CD4-positive, alpha-beta T cell treated with Interleukin-6 at 100 ng/mL for 8 hours (primary cell): ENCODE data around the gene ESF1.
"Not testable (repeated sequence)": the region's sequence is repeated elsewhere in the genome, so short reads cannot be mapped to it uniquely, and the experiment has no call there.

ENCODE experiments used
- DNase-seq: peaks from one replicate; pipeline ENCODE4 v3.0.0-alpha.2; 2020; ENCODE audit warnings: mixed read lengths, low spot score

The ESF1 gene

DNA sequence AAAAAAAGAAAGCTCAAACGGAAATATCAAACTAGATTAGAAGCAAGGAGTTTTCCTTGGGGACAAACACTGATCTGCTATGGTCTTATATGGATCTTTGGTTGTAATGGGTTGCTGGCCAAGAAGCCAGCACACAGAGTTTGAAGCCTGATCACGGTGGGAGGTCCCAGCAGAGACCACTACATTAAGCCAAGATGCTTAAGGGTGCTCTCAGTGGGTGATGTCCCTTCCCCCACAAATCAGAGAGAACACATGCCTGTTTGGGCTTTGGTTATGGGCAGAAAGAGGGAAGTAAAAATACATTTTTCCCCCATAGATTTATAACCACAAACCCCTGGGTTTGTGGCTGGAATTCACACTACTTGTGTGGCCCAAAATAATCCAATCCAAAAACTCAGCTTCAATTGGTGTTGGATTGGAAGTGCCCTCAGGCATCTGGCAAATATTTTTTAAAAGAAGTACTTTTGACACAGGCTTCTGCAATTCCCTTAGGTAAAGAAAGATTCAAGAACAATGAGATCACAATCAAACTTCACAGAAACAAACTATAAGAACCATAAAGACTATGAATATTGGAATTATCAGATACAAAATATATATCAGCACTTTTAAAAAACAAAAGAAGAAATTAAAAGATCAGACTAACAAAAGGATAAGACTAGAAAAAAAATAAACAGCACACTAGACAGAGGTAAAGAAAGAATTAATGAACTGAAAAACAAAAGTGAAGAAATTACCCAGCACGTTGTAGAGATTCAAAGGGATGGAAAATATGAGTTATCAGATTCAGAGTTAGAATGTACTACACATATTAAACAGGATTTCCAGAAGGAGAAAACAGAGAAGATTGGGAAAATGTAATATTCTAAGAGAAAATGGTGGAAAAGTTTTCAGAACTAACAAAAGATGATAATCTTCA lies 44.7 kb downstream of the ESF1 start:
- no peak for DNase-seq

DNA sequence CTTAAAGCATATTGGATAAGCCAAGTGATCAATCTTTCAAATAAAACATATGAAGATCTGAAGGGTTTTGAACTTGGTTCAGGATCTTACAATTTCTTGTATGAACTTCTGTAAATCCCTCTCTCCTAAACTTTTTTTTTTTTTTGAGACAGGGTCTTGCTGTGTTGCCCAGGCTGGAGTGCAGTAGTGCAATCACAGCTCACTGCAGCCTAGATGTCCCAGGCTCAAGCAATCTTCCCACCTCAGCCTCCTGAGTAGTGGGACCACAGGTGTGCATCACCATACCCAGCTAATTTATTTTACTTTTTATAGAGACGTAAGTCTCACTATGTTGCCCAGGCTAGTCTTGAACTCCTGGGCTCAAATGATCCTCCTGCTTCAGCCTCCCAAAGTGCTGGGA lies 46.5 kb downstream of the ESF1 start:
- DNase-seq, result not testable (repeated sequence)

GRCh38 chr20:13736436-13737191 lies 48.1 kb downstream of the ESF1 start:
- no peak for DNase-seq

DNA sequence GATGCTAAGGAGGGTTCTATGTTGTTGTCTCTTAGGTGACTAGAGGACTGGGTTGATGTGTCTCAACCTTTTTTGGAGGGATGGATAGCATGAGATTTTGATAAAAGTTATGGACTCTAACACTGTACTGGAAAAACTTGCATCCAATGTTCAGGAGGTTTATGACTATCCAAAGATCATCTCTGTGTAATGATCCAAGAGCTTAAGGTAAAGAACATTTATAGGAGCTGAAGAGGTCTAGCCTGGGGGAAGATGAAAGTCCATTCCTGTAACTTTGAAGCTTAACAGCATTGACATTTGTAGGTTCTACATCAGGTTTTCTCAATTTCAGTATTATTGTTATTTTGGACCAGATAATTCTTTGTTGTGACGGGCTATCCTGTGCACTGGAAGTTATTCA lies 48.9 kb downstream of the ESF1 start:
- no peak for DNase-seq

DNA sequence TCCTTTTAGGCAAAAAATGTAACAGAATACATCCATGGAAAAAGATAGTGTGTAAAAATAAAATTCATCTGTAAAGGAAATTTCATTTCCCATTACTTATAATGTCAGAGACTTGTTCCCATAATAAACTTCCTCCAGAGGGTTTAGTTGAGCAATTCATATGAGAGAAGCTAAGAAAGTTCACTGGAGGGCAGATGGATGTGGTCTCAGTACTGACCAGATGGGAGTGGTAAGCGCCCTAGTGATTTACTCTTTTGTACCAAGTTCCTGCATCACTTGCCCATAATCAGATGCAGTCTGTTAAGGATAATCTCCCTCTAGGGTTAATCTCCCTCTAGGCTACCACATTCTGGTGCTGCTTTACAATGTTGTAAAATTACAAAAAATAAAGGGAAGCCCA lies 61.7 kb downstream of the ESF1 start:
- no peak for DNase-seq

GRCh38 chr20:13718171-13718570 lies 66.5 kb downstream of the ESF1 start:
- DNase-seq, result no peak

DNA sequence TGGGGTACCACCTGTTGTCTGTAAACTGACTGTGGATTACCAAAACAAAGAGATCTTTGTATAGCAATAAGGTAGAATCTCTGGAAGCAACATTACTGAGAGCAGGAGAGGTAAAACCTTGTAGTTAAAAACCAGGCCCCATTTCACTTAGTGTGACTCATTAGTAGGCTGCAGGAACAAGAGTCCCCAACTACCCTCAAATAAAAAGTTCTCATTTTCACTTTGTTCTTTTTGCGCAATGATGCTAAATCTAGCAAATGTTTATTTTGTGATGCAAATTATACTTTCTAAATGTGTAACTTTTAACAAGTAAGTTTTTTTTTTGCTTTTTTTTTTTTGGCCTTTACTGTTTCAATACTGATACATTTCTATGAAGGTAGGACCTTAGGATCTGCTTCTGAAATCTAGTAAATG lies 67.1 kb downstream of the ESF1 start:
- no peak for DNase-seq

- DNase-seq, result no peak
These were observed 69.5 kb downstream of the ESF1 start for GRCh38 chr20:13715171-13715570.

DNA sequence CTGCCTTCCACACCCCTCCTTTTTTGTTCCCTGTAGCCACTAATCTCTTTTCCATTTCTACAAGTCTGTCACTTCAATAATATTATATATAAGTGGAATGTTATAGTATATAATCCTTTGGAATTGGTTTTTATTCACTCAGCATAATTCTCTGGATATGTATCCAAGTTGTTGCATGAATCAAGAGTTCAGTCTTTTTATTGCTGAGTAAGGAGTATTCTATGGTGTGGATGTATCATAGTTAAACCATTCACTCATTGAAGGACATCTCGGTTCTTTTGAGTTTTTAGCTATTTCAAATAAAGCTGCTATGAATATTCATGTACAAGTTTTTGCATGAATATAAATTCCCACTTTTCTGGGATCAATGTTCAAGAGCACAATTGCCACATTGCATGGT lies 76.5 kb downstream of the ESF1 start:
- DNase-seq, result no peak

GRCh38 chr20:13703265-13703664 lies 81.5 kb downstream of the ESF1 start:
- no peak for DNase-seq

DNA sequence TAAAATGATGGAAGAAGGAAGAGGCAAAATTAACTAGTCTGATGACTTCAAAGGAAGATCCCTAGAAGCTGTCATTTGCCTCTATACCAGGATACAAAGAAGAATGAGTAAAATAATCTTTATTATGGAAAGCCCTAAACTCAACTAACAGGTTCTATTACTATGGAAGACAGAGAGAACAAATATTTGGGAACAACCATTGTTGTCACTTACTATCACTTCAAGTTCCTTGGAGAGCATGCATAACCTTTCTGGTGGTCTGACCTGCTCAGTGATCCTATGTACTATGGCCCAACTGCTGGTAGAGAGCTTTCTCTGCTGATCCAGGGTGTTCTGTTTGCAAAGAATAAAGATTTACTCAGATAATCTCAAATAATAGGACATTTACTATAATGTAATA lies 83.2 kb downstream of the ESF1 start:
- DNase-seq, result no peak

DNA sequence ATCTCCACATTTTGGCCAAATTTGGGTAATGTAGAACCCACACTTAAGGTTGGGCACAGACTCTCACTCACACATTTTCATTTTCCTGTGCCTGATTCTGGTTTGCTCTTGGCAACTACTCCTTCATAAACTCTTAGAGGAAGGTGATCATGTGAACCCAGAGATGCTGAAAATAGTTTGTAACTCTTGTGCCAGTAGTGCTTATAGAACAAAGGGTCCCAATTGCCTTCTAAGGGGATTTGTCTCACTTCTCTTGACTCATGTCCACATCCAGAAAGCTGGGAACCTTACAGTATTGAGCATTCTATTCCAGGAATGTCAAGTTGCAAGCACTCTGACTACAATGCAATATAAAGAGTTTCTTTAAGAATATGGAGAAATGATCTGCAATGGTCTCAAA lies 84.0 kb downstream of the ESF1 start:
- no peak for DNase-seq

- no peak for DNase-seq
These were observed 90.1 kb downstream of the ESF1 start for GRCh38 chr20:13694420-13695150.

GRCh38 chr20:13692802-13693736 lies 91.7 kb downstream of the ESF1 start:
- no peak for DNase-seq

- no peak for DNase-seq
These were observed 93.8 kb downstream of the ESF1 start for GRCh38 chr20:13690943-13691342.

- DNase-seq, result no peak
These were observed 96.9 kb downstream of the ESF1 start for GRCh38 chr20:13687815-13688214.

DNA sequence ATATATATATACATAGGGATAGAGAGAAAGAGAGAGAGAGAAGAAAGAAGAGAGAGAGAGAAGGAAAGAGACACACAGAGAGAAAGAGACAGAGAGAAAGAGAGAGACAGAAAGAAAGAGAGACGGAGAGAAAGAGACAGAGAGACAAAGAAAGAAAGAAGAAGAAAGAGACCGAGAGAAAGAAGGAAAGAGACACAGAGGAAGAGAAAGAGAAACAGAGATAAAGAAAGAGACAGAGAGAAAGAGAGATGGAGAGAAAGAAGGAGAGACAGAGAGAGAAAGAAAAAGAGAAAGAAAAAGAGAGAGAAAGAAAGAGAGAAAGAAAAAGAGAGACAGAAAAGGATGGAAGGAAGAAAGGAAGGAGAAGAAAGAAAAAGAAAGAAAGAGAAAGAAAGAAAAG lies 99.1 kb downstream of the ESF1 start:
- DNase-seq, result no peak

- DNase-seq, result no peak
These were observed 100.0 kb downstream of the ESF1 start for GRCh38 chr20:13684566-13685222.

DNA sequence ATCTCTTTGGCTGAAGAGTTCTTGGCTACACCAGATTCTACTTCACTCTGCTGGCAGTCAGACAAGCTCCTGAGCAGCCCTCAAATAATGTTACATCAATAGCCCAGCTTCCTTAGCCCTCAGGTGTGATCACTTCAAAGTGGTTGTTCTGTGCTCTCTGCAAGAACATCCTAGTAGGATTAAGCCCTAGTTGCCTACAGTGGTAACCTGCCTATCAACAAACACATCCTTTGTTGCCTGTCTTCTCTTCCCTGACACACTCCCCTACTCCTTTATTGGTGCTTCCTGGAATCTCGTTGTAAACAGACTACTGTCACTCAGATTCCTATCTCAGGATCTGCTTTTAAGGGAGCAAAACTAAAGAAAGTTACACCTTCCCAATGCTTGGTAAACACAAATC lies 100.9 kb downstream of the ESF1 start:
- DNase-seq, result no peak

DNA sequence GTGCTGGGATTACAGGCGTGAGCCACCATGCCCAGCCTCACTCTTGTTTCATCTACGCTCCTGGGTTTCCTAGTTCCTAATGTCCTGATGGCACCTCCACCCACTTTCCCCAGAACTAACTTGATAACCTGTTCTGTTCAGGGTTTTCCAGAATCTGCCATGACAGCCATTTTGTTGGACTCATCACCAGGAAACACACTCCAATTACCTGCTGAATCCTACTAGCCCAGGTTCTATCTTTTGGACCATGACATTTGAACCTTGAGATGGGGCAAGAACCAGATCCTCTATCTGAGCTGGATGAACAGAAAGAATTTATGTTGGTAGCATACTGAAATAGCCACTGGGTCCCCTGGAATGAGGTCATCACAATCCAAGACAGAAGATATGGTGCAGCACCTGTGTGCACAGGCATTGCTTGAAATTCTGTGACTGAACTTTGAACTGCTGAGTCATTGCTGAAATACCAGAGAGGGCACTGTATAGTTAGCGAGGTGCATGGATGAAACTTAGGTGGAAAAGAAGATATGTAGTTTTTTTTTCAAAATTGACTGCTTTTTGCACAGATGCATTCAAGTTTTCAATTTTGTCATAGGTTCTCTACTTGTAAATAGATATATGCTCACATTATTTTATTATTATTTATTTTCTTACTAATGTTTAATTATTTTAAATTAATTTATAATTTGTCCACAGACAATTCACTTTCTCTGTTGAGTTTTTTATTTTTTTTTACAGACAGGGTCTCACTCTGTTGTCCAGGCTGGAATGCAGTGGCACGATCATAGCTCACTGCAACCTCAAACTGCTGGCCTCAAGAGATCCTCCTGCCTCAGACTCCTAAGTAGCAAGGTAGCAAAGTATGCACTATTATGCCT lies 103.2 kb downstream of the ESF1 start:
- no peak for DNase-seq
